Amniotic stem cell (primary cell): Measurements from ENCODE around the gene IER3.

ENCODE experiments used
- DNase-seq: peaks from one replicate; lab custom pipeline; 2025; lab: John Stamatoyannopoulos, UW

The IER3 gene, protein sequence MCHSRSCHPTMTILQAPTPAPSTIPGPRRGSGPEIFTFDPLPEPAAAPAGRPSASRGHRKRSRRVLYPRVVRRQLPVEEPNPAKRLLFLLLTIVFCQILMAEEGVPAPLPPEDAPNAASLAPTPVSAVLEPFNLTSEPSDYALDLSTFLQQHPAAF

DNA sequence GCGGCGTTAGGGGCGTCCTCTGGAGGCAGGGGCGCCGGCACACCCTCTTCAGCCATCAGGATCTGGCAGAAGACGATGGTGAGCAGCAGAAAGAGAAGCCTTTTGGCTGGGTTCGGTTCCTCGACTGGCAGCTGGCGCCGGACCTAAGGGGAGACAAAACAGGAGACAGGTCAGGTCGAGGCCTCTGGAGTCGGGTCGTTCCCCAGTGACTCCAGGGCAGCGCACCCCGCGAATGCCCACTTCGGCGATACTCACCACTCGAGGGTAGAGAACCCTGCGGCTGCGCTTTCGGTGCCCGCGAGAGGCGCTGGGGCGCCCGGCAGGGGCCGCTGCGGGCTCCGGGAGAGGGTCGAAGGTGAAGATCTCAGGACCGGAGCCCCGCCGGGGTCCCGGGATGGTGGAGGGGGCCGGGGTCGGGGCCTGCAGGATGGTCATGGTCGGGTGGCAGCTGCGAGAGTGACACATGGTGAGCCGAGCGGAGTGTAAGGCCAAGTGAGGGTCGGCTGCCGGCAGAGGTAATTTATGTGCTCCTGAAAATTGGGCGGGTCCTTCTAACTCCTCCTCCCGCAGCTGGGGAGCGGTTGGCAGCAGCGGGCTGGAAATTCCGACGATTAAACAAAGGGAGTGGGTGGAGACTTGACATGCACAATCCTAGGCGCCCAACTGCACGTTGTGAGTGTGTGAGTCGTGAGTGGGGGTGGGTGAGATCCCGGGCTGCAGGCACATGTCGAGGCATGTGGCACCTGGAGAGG is at the start of gene IER3:
IER3 (minus strand) TSS at position 494 of the 752 bp plus-strand sequence; CDS start at position 465, 29 bp downstream.
- DNase-seq = no peak

DNA sequence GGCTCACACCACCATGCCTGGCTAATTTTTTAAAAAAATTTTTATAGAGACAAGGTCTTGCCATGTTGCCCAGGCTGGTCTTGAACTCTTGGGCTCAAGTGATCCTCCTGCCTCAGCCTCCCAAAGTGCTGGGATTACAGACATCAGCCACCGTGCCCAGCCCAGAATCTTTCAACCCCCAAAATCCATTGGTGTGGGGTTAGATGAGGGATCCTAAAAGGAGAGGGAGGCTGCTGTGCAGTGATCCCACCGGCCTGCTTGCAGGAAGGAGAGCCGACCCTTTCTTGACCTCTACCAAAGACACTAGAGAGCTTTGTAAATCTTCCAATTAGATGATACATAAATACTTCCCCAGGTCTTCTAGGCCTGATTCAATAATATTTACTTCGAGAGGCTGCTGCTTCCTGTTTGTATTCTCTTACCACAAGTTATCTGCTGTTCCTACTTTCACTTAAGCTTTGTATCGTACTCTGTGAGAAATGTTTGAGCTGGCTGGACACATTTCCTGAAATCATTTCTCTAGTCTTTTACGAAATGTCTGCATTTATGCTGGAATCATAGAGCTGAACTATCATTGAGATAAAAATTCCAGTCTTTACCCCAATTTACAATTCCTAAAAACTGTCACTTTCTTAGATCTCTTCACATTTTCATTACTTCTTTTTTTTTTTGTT is 49.3 kb upstream of the IER3 start:
- DNase-seq = no peak

DNA sequence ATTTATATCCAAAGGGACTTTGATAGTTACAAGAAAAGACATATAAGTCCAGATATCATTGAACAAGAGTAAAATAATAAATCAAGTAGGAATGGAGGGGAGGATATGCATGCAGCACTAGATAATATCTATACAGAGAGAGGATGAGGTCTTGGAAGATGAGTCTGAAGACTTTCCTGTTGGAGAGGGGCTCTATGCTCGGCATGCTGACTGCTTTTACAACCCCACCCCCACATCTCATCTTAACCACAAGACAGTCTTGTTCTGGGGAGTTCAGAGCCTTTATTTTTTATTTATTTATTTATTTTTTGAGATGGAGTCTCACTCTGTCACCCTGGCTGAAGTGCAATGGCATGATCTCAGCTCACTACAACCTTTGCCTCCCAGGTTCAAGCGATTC is 48.4 kb upstream of the IER3 start:
- DNase-seq = no peak

DNA sequence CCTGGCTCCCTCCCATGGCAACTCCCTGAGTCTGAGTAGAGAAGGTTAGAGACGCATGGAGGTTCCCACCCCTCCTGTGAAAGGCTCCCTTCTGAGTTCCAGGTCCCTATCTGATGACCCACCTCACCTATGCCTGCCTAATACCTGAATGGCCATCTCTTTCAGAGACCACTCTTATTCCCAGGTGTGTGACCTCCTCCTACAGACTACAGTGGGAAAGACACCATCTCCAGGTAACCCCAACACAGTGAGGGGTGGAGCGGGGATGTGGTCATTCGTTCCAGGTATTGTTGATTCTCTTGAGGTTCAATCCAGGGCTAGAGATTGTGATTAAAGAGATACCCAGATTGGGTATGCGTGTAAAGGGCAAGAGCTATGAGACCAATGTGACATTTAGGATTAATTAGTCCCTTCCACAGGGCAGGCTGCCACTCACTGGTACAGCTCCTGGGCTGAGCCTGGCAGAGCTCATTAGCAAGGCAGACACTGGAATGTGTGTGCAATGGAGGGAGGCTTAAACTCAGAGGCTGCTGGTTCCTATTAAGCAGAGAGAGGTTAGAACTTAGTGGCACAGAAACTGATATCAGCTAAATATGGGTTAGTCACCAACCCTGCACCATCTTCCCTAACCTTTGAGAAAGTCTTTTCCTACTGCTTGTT is 46.5 kb upstream of the IER3 start:
- no peak for DNase-seq

DNA sequence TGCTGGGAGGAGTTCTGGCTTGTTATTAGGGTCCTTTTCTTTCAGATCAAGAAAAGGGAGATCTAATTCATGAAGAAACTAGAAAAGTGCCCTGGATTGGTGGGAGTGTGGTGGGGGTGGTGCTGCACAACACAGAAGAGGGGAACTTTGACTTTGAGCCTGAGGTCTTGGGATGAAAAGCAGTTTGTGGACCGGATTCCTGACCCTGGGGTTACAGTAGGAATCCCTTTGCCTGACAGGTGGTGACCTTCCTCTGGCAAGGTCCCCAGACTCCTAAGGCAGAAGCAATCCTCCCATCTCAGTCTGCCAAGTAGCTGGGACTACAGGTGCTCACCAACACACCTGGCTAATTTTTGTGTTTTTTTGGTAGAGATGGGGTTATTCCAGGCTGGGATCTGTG is 45.3 kb upstream of the IER3 start:
- DNase-seq = no peak

DNA sequence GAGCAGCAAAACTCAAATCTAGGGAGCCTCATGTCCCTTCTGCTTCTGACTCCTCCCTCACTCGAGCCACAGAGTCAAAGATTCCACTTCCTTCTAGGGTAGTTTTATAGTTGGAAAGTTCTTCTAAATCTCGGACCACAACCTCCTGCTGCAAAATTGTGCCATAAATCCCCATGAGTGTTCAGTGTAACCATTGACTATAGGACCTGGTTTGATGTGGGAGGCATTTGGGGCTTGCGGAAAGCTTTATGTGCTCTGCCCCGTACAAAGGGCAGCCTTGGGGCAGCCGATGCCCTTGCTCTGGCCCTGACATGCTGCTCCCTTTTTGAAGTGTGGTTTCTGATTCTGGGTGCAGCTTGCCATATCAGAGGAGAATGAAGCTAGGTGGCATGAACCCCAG is 43.6 kb upstream of the IER3 start:
- DNase-seq = no peak

DNA sequence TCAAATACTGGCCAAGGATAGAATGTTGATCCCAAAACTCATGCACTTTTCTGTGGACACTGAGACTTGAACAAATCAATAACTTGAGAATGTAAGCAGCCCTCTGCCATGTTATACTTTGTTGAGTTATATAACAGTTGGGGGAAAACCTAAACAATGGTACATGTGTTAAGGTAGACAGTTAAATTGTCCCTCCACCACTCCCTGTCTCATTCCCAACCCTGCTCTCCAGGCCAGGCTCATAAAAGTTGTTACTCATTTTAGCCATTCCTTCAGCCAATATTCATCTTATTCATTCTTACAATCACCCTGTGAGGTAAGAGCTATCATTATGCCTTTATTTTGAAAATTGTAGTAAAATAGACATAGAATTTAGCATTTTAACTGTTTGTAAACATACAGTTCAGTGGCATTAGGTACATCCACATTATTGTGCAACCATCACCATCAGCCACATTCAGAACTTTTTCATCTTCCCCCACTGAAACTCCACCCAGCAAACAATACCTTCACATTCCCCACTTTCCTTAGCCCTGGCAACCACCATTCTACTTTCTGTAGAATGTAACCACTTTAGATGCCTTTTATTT is 38.2 kb upstream of the IER3 start:
- DNase-seq = no peak

DNA sequence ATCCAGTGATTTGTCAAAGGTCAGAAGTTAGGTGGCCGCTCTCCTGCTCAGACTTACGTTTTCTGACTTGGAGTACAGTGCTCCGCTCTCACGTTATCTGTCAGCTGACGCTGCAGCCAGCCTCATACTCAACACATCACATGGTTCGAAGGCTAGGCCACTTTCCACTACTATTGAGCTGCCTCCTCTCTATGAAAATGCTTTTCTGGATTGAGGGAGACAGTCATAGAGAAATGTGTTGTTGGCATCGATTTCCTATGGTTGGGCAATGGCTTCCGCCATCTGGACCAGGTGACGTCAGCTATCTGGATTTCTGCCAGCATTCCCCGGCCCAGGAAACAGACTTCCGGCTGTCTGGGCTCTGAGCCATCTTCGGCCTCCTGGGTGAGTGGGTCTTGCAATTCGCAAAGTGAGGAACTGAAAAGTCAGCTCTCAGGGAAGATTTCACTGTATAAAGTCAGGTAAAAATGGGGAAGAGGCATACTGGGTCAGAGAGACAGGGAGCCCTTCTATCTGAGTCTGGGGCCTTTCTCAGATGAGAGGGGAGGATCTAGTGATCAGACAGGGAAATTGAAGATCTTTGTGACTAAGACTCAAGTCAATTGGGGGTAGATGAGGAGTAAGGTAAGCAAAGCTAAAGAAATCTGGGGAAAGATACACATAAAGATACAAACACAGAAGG is 37.5 kb upstream of the IER3 start:
- DNase-seq = peak; percentile 96

DNA sequence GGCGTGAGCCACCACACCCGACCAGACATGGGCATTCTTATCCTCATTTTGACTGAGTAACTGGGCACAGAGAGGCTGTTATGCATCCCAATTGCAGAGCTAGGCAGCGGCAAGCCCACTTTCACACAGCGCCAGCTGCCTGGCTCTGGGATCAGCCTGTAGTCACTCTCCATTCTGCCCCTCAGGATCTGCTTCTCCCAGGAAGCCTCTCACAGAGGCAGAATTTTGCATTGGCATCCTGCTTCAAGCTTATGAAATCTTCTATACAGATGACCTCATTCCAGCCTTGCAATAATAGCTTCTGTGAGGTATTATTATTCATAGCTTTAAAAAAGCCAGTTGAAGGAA is 37.0 kb upstream of the IER3 start:
- DNase-seq = no peak

DNA sequence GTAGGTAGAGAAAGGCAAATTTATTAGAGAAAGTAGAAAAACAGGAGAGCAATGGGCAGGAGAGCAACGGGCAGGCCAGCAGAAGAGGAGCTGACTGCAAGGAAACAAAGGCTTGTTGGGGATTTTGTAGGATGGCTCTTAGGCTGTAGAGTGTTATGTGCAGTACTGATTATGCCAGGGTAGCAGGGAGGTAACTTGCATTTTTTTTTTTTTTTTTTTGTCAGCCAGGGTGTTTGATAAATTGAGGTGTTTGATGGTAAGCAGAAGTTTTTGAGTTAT is 36.2 kb upstream of the IER3 start:
- DNase-seq = no peak

DNA sequence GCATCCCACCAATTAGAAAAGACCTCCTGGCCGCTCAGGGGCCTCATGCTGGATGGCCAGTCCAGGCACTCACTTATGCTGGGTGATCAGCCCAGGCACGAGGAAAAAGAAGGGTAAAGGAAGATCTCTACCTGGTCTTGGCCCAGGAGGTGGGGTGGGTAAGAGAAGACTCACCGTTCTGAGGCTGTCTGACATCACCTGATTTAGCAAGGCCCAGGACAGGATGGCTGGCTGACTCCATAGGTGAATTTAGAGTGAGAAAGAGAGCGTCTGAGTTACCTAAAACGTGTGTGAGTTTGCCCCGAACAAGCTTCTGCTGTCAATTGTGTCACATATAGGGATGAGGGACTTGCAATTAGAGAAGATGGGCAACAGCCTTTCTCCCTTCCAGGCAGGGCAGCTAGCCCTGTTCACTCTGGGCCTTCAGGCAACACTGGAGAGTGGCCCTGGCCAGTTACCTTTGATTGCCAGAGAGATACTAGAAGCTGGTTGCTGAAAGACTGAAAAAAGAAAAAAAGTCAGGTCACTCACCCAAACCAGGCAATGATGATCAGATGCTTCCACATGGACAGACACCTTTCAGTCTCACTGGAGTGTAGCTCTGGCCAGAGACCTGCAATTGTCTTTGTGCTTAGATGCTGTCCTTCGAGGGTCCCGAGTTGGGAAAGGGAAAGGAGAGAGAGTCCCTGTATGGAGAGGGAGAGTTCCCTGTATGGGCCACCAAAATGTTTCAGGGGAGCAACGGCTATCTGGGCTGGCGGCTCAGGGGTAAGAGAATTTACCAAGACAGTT is 35.7 kb upstream of the IER3 start:
- DNase-seq = no peak

DNA sequence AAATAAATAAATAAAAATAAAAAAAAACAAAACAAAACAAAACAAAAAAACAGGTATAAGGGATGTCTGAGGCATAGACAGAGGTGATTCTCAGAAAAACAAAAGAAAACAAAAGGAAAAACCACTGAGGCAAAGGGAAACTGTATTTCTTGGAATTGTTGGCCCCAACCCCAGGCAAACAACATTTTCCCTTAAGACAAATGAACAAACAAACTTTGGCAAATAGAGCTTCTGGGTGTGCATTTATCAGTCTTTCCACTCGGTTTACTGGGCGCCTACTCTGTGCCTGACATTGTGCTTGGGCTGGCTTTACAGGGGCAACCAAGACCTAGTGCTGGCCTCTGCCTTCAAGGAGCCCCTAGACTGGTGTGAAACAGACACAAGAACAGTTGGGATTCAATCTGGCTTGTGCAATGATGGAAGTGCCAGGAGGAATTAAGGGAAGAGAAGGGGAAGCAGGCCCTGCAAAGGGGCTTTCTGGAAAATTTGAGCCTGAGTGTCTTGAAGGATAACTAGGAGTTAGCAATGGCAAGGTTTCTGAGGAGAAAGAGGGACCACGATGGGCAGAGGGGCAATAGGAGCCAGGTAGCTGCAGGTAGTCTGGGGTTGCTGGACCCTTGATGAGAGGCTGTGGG is 33.8 kb upstream of the IER3 start:
- DNase-seq = no peak

DNA sequence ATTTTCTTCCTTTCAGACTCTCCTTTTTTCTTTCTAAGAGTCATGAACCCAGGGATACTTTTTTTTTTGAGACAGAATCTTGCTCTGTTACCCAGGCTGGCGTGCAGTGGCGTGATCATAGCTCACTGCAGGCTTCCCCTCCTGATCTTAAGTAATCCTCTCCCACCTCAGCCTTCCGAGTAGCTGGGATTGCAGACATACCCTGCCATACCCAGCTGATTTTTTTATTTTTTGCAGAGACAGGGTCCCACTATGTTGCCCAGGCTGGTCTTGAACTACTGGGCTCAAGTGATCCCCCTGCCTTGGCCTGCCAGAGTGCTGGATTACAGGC is 32.8 kb upstream of the IER3 start:
- no peak for DNase-seq

DNA sequence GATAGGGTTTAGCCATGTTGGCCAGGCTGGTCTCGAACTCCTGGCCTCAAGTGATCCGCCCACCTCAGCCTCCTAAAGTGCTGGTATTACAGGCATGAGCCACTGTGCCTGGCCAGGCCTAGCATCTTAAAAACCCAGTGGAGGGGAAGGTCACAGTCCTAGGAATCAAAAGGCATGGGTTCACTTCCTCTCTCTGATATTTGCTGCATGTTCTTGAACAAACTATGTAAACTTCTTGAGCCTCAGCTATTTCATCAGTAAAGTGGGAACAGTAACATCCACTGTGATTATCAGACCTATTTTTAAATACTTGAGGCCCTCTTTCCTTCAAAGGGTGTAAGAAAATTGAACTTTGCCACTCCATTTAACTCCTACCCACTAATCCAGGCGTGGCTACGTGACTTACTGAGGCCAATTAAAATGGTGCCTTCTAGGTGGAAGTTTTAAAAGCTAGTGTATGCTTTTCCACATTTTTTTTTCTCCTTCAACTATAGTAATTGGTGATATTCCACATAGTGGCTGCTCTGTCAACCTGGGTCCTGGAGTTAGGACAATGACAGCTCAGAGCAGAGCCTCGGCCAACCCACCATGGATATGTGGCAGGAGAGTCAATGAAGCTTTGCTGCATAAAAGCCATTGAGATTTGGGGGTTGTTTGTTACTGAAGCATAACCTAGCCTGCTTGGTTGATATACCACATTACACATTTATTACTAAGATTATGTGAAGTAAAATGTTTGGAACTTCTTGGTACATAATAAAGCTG is 32.2 kb upstream of the IER3 start:
- no peak for DNase-seq

DNA sequence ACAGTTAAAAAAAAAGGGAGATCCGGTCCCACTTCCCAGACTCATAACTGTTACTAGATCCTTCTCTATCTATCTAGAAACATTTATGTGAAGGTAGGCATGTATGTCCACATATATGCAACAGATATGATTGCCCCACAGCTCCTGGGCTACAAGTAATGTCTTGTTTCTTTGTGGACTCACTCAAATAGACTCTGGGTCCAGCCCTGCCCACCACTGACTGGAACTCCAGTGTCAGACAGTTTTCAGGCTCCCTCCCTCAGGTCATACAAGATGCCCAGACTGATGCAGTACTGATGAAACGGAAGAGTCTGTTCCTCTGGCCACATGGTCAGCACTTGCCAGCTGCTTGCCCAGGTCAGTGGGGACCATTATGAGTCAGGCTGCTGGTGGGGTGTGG is 30.8 kb upstream of the IER3 start:
- no peak for DNase-seq

DNA sequence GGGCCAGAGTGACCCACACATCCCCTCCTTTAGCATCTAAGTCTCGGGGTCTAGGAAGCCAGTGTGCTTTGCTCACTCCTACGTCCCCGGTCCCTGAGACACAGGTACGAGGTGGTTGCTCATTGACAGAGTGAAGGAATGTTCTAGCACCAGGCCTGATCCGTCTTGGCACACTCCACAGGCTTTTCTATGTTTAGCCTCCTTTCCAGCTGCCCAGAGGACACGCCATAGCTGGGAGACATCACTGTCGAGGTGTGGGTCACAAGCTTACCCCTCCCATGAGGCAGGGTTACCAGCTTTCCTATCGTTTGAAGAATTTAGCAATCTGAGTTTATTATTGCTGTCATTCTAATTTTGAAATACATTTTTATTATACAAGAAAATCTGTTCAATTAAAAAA is 30.4 kb upstream of the IER3 start:
- DNase-seq = no peak

DNA sequence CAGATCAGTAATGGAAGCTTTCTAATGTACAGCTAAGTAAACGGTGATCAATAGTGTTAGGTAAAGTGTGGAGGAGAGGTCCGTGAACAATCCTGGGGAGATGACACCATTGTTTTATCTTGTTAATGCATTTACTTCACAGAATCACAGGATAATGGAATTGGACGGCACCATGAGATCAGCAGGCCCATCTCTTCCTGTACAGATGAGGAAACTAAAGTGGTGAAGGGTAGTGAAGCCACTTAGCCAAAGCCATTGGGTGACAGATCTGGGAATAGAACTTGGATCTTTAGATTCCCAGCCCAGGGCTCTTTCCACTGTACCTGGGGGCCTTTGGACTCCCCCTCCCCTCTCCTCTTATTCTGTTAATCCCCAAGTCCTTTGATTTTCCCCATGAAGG is 26.2 kb upstream of the IER3 start:
- no peak for DNase-seq

DNA sequence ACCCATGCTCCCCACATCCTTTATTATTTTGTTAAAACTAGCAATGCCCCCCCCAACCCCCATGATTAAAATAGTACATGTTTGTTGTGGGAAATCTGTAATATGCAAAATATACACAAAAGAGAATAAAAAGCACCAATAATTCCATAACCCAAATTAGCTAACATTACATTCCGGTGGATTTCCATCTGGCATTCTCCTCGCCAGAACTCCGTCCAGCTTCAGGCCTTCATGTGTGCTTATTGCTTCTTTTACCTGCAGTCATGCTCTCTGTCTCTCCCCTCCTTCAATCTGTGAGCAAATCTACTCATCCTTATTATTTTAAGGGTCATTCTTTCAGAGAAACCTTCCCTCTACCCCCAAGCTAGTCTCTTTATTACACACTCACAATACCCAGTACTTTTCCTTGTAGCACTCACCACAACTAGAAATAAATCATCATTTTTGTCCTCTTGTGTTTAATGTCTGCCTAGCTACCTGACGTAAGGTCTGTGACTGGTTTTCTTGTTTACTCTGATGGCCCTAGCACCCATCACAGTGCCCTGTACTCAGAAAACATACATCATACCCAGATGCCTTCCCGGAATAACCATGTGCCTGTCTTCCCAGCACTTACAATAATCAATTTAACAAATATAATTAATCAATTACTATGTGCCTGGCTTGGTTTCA is 25.6 kb upstream of the IER3 start:
- no peak for DNase-seq

DNA sequence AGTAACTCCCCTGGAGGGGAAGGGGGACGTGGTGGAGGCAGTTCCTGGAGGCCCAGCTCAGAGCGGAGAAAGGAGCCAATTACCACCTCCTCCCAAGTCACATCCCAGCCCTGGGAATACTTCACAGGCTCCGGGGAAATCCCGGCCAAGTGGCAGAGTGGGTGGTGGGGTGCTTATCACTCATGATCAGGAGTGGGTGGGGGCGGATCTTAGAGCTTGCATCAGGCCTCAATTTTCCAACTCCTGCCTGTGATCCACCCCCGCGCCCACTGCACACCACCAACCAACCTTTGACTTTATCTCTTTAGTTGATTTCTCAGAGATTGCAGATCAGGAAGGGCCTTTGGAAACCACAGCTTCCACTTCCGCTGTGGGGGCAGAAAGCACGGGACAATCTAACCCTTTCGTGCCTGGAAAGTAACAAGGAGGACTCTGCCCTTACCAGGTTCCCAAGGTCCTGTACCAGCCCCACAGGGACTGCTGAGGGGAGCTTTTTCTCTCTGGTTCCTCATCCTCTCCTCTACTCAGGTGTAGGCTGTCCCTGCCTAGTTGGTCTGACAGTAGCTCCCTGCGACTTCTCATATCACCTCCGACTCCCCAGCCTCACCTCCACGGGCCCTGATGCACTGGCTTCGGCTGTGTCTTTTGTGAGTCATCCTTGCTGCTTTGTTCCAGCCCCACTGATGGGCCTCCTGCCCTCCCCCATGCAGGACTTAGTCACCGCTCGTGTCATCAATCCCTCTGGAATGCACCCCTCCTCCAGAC is 24.9 kb upstream of the IER3 start:
- peak; percentile 86 for DNase-seq
